ENCODE data around the gene RRP8. TPM values are rescaled to one million over a fixed set of nuclear protein-coding genes. Genes with fewer than 3 reads are reported as not detected.

Gene RRP8
- total RNA-seq, 1 donor from 2014 or later: 43.8 TPM

GRCh38 chr11:6587360-6587953 is 16.0 kb downstream of the RRP8 start:
- no peak overlapping the region for H3K27ac Mint-ChIP-seq
- H3K4me1 Mint-ChIP-seq: no peaks in the 10 kb centered on the region
- intact Hi-C loops (cut with micrococcal nuclease): no loop called here
- H3K4me3 Mint-ChIP-seq: no peak overlapping the region
- H3K9me3 Mint-ChIP-seq: peaks cover 10% of the 10 kb centered on the region
- DNase-seq: peak; percentile 46
- peaks cover 39% of the 10 kb centered on the region for H3K36me3 Mint-ChIP-seq (ENCODE audit: low read depth)
- H3K27me3 Mint-ChIP-seq: no peaks in the 10 kb centered on the region

- H3K9me3 Mint-ChIP-seq: peaks cover 10% of the 10 kb centered on the region
- intact Hi-C loops (cut with micrococcal nuclease): no loop called here
- H3K27me3 Mint-ChIP-seq: no peaks in the 10 kb centered on the region
- DNase-seq: peak; percentile 53
- no peaks in the 10 kb centered on the region for H3K4me1 Mint-ChIP-seq
- no peak overlapping the region for H3K4me3 Mint-ChIP-seq
- H3K36me3 Mint-ChIP-seq (ENCODE audit: low read depth): peaks cover 37% of the 10 kb centered on the region
- H3K27ac Mint-ChIP-seq: no peak overlapping the region
Observed at GRCh38 chr11:6586434-6587359, 16.7 kb downstream of the RRP8 start.

- intact Hi-C loops (cut with micrococcal nuclease): no loop called here
- no peaks in the 10 kb centered on the region for H3K27me3 Mint-ChIP-seq
Observed at GRCh38 chr11:6584528-6584927, 18.9 kb downstream of the RRP8 start.

GRCh38 chr11:6583584-6583983 is 19.8 kb downstream of the RRP8 start:
- no peak overlapping the region for H3K27ac Mint-ChIP-seq
- intact Hi-C loops (cut with micrococcal nuclease): no loop called here
- H3K4me1 Mint-ChIP-seq: no peaks in the 10 kb centered on the region
- peaks cover 10% of the 10 kb centered on the region for H3K9me3 Mint-ChIP-seq
- H3K36me3 Mint-ChIP-seq (ENCODE audit: low read depth): peaks cover 35% of the 10 kb centered on the region
- peak; percentile 11 for DNase-seq
- no peaks in the 10 kb centered on the region for H3K27me3 Mint-ChIP-seq
- no peak overlapping the region for H3K4me3 Mint-ChIP-seq

More at GRCh38 chr11:6584528-6584927, 18.9 kb downstream of the RRP8 start:
- DNase-seq: no peak
- Mint-ChIP-seq H3K4me1 (no peaks in the 10 kb centered on the region), H3K36me3 (ENCODE audit: low read depth) (peaks cover 35% of the 10 kb centered on the region), H3K4me3 (no peak overlapping the region), H3K27ac (no peak overlapping the region), H3K9me3 (peaks cover 10% of the 10 kb centered on the region)

GRCh38 chr11:6579681-6580080 is 23.7 kb downstream of the RRP8 start:
- Mint-ChIP-seq H3K36me3 (ENCODE audit: low read depth) (peaks cover 28% of the 10 kb centered on the region), H3K27ac (no peak overlapping the region), H3K4me1 (no peaks in the 10 kb centered on the region), H3K27me3 (no peaks in the 10 kb centered on the region), H3K9me3 (peaks cover 10% of the 10 kb centered on the region), H3K4me3 (no peak overlapping the region)
- intact Hi-C loops (cut with micrococcal nuclease): no loop called here
- DNase-seq: no peak

- intact Hi-C loops (cut with micrococcal nuclease): no loop called here
- Mint-ChIP-seq H3K27ac (no peak overlapping the region), H3K4me1 (no peaks in the 10 kb centered on the region), H3K27me3 (no peaks in the 10 kb centered on the region), H3K4me3 (no peak overlapping the region), H3K36me3 (ENCODE audit: low read depth) (peaks cover 15% of the 10 kb centered on the region), H3K9me3 (peaks cover 3% of the 10 kb centered on the region)
- peak; percentile 28 for DNase-seq
Observed at GRCh38 chr11:6578134-6578533, 25.3 kb downstream of the RRP8 start.

GRCh38 chr11:6576471-6577373 is 26.7 kb downstream of the RRP8 start:
- H3K4me3 Mint-ChIP-seq: no peak overlapping the region
- H3K27me3 Mint-ChIP-seq: no peaks in the 10 kb centered on the region
- no peaks in the 10 kb centered on the region for H3K9me3 Mint-ChIP-seq
- intact Hi-C loops (cut with micrococcal nuclease): no loop called here
- H3K27ac Mint-ChIP-seq: no peak overlapping the region
- H3K4me1 Mint-ChIP-seq: no peaks in the 10 kb centered on the region
- H3K36me3 Mint-ChIP-seq (ENCODE audit: low read depth): peaks cover 4% of the 10 kb centered on the region
- peak; percentile 49 for DNase-seq

GRCh38 chr11:6574816-6575715 is 28.4 kb downstream of the RRP8 start:
- no peaks in the 10 kb centered on the region for H3K27me3 Mint-ChIP-seq
- H3K4me1 Mint-ChIP-seq: no peaks in the 10 kb centered on the region
- peak; percentile 37 for DNase-seq
- H3K27ac Mint-ChIP-seq: no peak overlapping the region
- H3K9me3 Mint-ChIP-seq: no peaks in the 10 kb centered on the region
- peaks cover under 1% of the 10 kb centered on the region for H3K36me3 Mint-ChIP-seq (ENCODE audit: low read depth)
- no peak overlapping the region for H3K4me3 Mint-ChIP-seq
- intact Hi-C loops (cut with micrococcal nuclease): no loop called here

- Mint-ChIP-seq H3K27ac (no peak overlapping the region), H3K4me3 (no peak overlapping the region), H3K9me3 (no peaks in the 10 kb centered on the region), H3K27me3 (no peaks in the 10 kb centered on the region), H3K36me3 (ENCODE audit: low read depth) (peaks cover 2% of the 10 kb centered on the region), H3K4me1 (peaks cover 8% of the 10 kb centered on the region)
- DNase-seq: no peak
- intact Hi-C loops (cut with micrococcal nuclease): no loop called here
Observed at GRCh38 chr11:6572215-6572614, 31.2 kb downstream of the RRP8 start.

- H3K9me3 Mint-ChIP-seq: no peaks in the 10 kb centered on the region
- no peak overlapping the region for H3K4me3 Mint-ChIP-seq
- no peak overlapping the region for H3K27ac Mint-ChIP-seq
- intact Hi-C loops (cut with micrococcal nuclease): no loop called here
- DNase-seq: no peak
- H3K27me3 Mint-ChIP-seq: no peaks in the 10 kb centered on the region
- H3K4me1 Mint-ChIP-seq: peaks cover 8% of the 10 kb centered on the region
- peaks cover 3% of the 10 kb centered on the region for H3K36me3 Mint-ChIP-seq (ENCODE audit: low read depth)
Observed at GRCh38 chr11:6571434-6572008, 31.9 kb downstream of the RRP8 start.

- DNase-seq: no peak
- Mint-ChIP-seq H3K27me3 (no peaks in the 10 kb centered on the region), H3K27ac (no peak overlapping the region), H3K4me3 (no peak overlapping the region), H3K4me1 (peaks cover 8% of the 10 kb centered on the region), H3K9me3 (no peaks in the 10 kb centered on the region), H3K36me3 (ENCODE audit: low read depth) (peaks cover 4% of the 10 kb centered on the region)
- intact Hi-C loops (cut with micrococcal nuclease): no loop called here
Observed at GRCh38 chr11:6570691-6571427, 32.6 kb downstream of the RRP8 start.

GRCh38 chr11:6569706-6570105 is 33.7 kb downstream of the RRP8 start:
- H3K36me3 Mint-ChIP-seq (ENCODE audit: low read depth): peaks cover 6% of the 10 kb centered on the region
- peaks cover 8% of the 10 kb centered on the region for H3K4me1 Mint-ChIP-seq
- DNase-seq: peak; percentile 45
- H3K27me3 Mint-ChIP-seq: no peaks in the 10 kb centered on the region
- H3K4me3 Mint-ChIP-seq: no peak overlapping the region
- H3K9me3 Mint-ChIP-seq: no peaks in the 10 kb centered on the region
- intact Hi-C loops (cut with micrococcal nuclease): no loop called here
- no peak overlapping the region for H3K27ac Mint-ChIP-seq

Measured in activated CD4-positive, alpha-beta T cell treated with anti-CD3 and anti-CD28 coated beads, Interleukin-2, amount 10 ng/mL, durations not matched to agents 24 days and 14 days (primary cell).